ENCODE data around the gene LRRC10. TPM values are rescaled to one million over a fixed set of nuclear protein-coding genes. Genes with fewer than 3 reads are reported as not detected.

The LRRC10 gene
- total RNA-seq, 5 donors from 2014 or later (not counting 1 experiment from before 2014, with no cell fraction given), result not detected

GRCh38 chr12:69651922-69652321 is 41.2 kb upstream of the LRRC10 start:
- Histone ChIP-seq H3K27me3 (replicated peaks in 1 of 2; ENCODE audit: control insufficient read depth in 2 of 2, extremely low read depth in 1 of 2, insufficient read depth in 2 of 2, low read length in 1 of 2) (peaks cover 0 to 4% of the 10 kb centered on the region in 2 experiments), H3K4me3 (ENCODE audit: control insufficient read depth in 1 of 2, extremely low read depth in 1 of 2, low read length in 1 of 2) (no peak overlapping the region), H3K36me3 (ENCODE audit: control insufficient read depth in 2 of 2, extremely low read depth in 1 of 2, insufficient read depth in 1 of 2, low read length in 1 of 2) (no peaks in the 10 kb centered on the region), H3K9me3 (no peaks in the 10 kb centered on the region), H3K27ac (ENCODE audit: low read length) (no peak overlapping the region), H3K4me1 (ENCODE audit: control insufficient read depth in 1 of 2, extremely low read depth in 1 of 2, insufficient read depth in 2 of 2, low read length in 2 of 2) (no peaks in the 10 kb centered on the region)
- H3K27ac Mint-ChIP-seq, result no peak overlapping the region
- no peaks in the 10 kb centered on the region for H3K4me1 Mint-ChIP-seq
- DNase-seq (no peak), ATAC-seq (replicated peaks in 1 of 4) (no peak)
- no peak overlapping the region for H3K4me3 Mint-ChIP-seq
- H3K36me3 Mint-ChIP-seq, result no peaks in the 10 kb centered on the region
- ChIA-PET POLR2A (interaction anchor here in 1 of 2 donors (0.6 kb wide), 1 partner anchor 63 kb away, joined by 3 read pairs; no protein-coding TSS in a partner anchor), CTCF (interaction anchor here in 1 of 2 donors (0.6 to 0.9 kb wide), 3 partner anchors 10 to 1027 kb away, joined by 3 to 6 read pairs (median 4); no protein-coding TSS in a partner anchor)
- H3K9me3 Mint-ChIP-seq, result no peaks in the 10 kb centered on the region
- peaks cover 13 to 16% of the 10 kb centered on the region in 2 donors for H3K27me3 Mint-ChIP-seq
- no CpG with 5 or more reads among the region's 3 CpGs for WGBS (ENCODE audit: insufficient coverage)

GRCh38 chr12:69649529-69649928 is 38.8 kb upstream of the LRRC10 start:
- CTCF ChIA-PET, result interaction anchor here in 1 of 2 donors (1.4 kb wide), 1 partner anchor 10 kb away, joined by 4 read pairs; no protein-coding TSS in a partner anchor
- DNase-seq, result no peak
- Histone ChIP-seq H3K4me1 (ENCODE audit: control insufficient read depth in 1 of 2, extremely low read depth in 1 of 2, insufficient read depth in 2 of 2, low read length in 2 of 2) (no peaks in the 10 kb centered on the region), H3K27ac (ENCODE audit: low read length) (no peak overlapping the region), H3K27me3 (replicated peaks in 1 of 2; ENCODE audit: control insufficient read depth in 2 of 2, extremely low read depth in 1 of 2, insufficient read depth in 2 of 2, low read length in 1 of 2) (no peaks in the 10 kb centered on the region), H3K36me3 (ENCODE audit: control insufficient read depth in 2 of 2, extremely low read depth in 1 of 2, insufficient read depth in 1 of 2, low read length in 1 of 2) (no peaks in the 10 kb centered on the region), H3K9me3 (no peaks in the 10 kb centered on the region), H3K4me3 (ENCODE audit: control insufficient read depth in 1 of 2, extremely low read depth in 1 of 2, low read length in 1 of 2) (no peak overlapping the region)
- 75% methylated on average over 2 of the region's 4 CpGs for WGBS (ENCODE audit: insufficient coverage)
- Mint-ChIP-seq H3K4me3 (no peak overlapping the region), H3K36me3 (no peaks in the 10 kb centered on the region), H3K27me3 (peaks cover 13 to 16% of the 10 kb centered on the region in 2 donors), H3K27ac (no peak overlapping the region), H3K4me1 (no peaks in the 10 kb centered on the region), H3K9me3 (no peaks in the 10 kb centered on the region)
- POLR2A ChIA-PET, result no interaction called here
- ATAC-seq (replicated peaks in 1 of 4), result no peak

GRCh38 chr12:69648476-69648875 is 37.8 kb upstream of the LRRC10 start:
- no peaks in the 10 kb centered on the region for H3K9me3 ChIP-seq
- 80% methylated on average over 3 of the region's 3 CpGs for WGBS (ENCODE audit: insufficient coverage)
- ChIA-PET CTCF (no interaction called here), POLR2A (no interaction called here)
- H3K9me3 Mint-ChIP-seq, result no peaks in the 10 kb centered on the region
- ATAC-seq (replicated peaks in 1 of 4) (no peak), DNase-seq (no peak)
- no peaks in the 10 kb centered on the region for H3K27me3 ChIP-seq (replicated peaks in 1 of 2; ENCODE audit: control insufficient read depth in 2 of 2, extremely low read depth in 1 of 2, insufficient read depth in 2 of 2, low read length in 1 of 2)
- H3K27ac ChIP-seq (ENCODE audit: low read length), result no peak overlapping the region
- H3K4me1 ChIP-seq (ENCODE audit: control insufficient read depth in 1 of 2, extremely low read depth in 1 of 2, insufficient read depth in 2 of 2, low read length in 2 of 2), result no peaks in the 10 kb centered on the region
- no peaks in the 10 kb centered on the region for H3K36me3 ChIP-seq (ENCODE audit: control insufficient read depth in 2 of 2, extremely low read depth in 1 of 2, insufficient read depth in 1 of 2, low read length in 1 of 2)
- no peak overlapping the region for H3K4me3 Mint-ChIP-seq
- no peak overlapping the region for H3K27ac Mint-ChIP-seq
- peaks cover 13 to 16% of the 10 kb centered on the region in 2 donors for H3K27me3 Mint-ChIP-seq
- no peaks in the 10 kb centered on the region for H3K36me3 Mint-ChIP-seq
- no peak overlapping the region for H3K4me3 ChIP-seq (ENCODE audit: control insufficient read depth in 1 of 2, extremely low read depth in 1 of 2, low read length in 1 of 2)
- no peaks in the 10 kb centered on the region for H3K4me1 Mint-ChIP-seq

- no CpG with 5 or more reads among the region's 4 CpGs for WGBS (ENCODE audit: insufficient coverage)
- no peaks in the 10 kb centered on the region for H3K27me3 ChIP-seq (replicated peaks in 1 of 2; ENCODE audit: control insufficient read depth in 2 of 2, extremely low read depth in 1 of 2, insufficient read depth in 2 of 2, low read length in 1 of 2)
- ChIA-PET CTCF (no interaction called here), POLR2A (no interaction called here)
- no peak for ATAC-seq (replicated peaks in 1 of 4)
- no peaks in the 10 kb centered on the region for H3K9me3 ChIP-seq
- H3K27ac ChIP-seq (ENCODE audit: low read length), result no peak overlapping the region
- H3K9me3 Mint-ChIP-seq, result no peaks in the 10 kb centered on the region
- no peak overlapping the region for H3K4me3 Mint-ChIP-seq
- peaks cover 13 to 16% of the 10 kb centered on the region in 2 donors for H3K27me3 Mint-ChIP-seq
- H3K36me3 ChIP-seq (ENCODE audit: control insufficient read depth in 2 of 2, extremely low read depth in 1 of 2, insufficient read depth in 1 of 2, low read length in 1 of 2), result no peaks in the 10 kb centered on the region
- H3K4me3 ChIP-seq (ENCODE audit: control insufficient read depth in 1 of 2, extremely low read depth in 1 of 2, low read length in 1 of 2), result no peak overlapping the region
- H3K4me1 ChIP-seq (ENCODE audit: control insufficient read depth in 1 of 2, extremely low read depth in 1 of 2, insufficient read depth in 2 of 2, low read length in 2 of 2), result no peaks in the 10 kb centered on the region
- H3K27ac Mint-ChIP-seq, result no peak overlapping the region
- DNase-seq, result no peak
- no peaks in the 10 kb centered on the region for H3K4me1 Mint-ChIP-seq
- no peaks in the 10 kb centered on the region for H3K36me3 Mint-ChIP-seq
Observed at GRCh38 chr12:69647178-69647577, 36.5 kb upstream of the LRRC10 start.

DNA sequence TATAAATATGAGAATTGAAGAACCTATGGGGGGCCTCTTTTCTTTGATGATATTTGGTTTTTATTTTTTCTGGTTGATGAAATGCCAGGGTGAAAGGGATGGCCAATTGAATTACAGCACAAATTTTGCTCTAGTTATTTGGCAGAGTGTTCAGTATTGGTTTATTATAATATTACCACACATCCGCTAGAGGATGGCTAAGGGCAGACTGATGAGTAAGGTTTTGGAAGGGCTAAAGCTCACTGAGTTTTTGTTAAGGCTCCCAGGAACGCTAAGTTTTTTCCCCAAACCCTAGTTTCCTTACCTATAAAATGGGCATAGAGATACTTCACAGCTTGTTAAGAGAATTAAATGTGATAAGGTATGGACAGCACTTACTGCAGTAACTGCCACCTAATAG is 34.3 kb upstream of the LRRC10 start:
- CTCF ChIA-PET, result interaction anchor here (0.5 to 1.0 kb wide), 2 partner anchors 490 to 504 kb away, joined by 3 read pairs; no protein-coding TSS in a partner anchor
- Histone ChIP-seq H3K4me1 (ENCODE audit: control insufficient read depth in 1 of 2, extremely low read depth in 1 of 2, insufficient read depth in 2 of 2, low read length in 2 of 2) (no peaks in the 10 kb centered on the region), H3K4me3 (ENCODE audit: control insufficient read depth in 1 of 2, extremely low read depth in 1 of 2, low read length in 1 of 2) (no peak overlapping the region), H3K27ac (ENCODE audit: low read length) (no peak overlapping the region), H3K9me3 (no peaks in the 10 kb centered on the region), H3K36me3 (ENCODE audit: control insufficient read depth in 2 of 2, extremely low read depth in 1 of 2, insufficient read depth in 1 of 2, low read length in 1 of 2) (no peaks in the 10 kb centered on the region), H3K27me3 (replicated peaks in 1 of 2; ENCODE audit: control insufficient read depth in 2 of 2, extremely low read depth in 1 of 2, insufficient read depth in 2 of 2, low read length in 1 of 2) (peaks cover 0 to 3% of the 10 kb centered on the region in 2 experiments)
- Mint-ChIP-seq H3K9me3 (no peaks in the 10 kb centered on the region), H3K36me3 (no peaks in the 10 kb centered on the region), H3K4me3 (no peak overlapping the region), H3K27ac (no peak overlapping the region), H3K4me1 (no peaks in the 10 kb centered on the region), H3K27me3 (peaks cover 10% of the 10 kb centered on the region in 2 donors)
- no peak for ATAC-seq (replicated peaks in 1 of 4)
- POLR2A ChIA-PET, result no interaction called here
- WGBS (ENCODE audit: insufficient coverage), result no CpG with 5 or more reads among the region's 2 CpGs
- no peak for DNase-seq

GRCh38 chr12:69644511-69644910 is 33.8 kb upstream of the LRRC10 start:
- Mint-ChIP-seq H3K4me3 (no peak overlapping the region), H3K27ac (no peak overlapping the region), H3K36me3 (no peaks in the 10 kb centered on the region), H3K9me3 (no peaks in the 10 kb centered on the region), H3K4me1 (peaks cover 0 to under 1% (median under 1%) of the 10 kb centered on the region in 3 donors), H3K27me3 (peaks cover 9 to 10% of the 10 kb centered on the region in 2 donors)
- H3K9me3 ChIP-seq, result no peaks in the 10 kb centered on the region
- no peak overlapping the region for H3K27ac ChIP-seq (ENCODE audit: low read length)
- H3K27me3 ChIP-seq (replicated peaks in 1 of 2; ENCODE audit: control insufficient read depth in 2 of 2, extremely low read depth in 1 of 2, insufficient read depth in 2 of 2, low read length in 1 of 2), result peaks cover 0 to 3% of the 10 kb centered on the region in 2 experiments
- H3K4me1 ChIP-seq (ENCODE audit: control insufficient read depth in 1 of 2, extremely low read depth in 1 of 2, insufficient read depth in 2 of 2, low read length in 2 of 2), result no peaks in the 10 kb centered on the region
- ATAC-seq (replicated peaks in 1 of 4) (no peak), DNase-seq (no peak)
- CTCF ChIA-PET, result interaction anchor here (0.6 to 1.0 kb wide), 2 partner anchors 8 to 490 kb away, joined by 3 read pairs; no protein-coding TSS in a partner anchor
- H3K4me3 ChIP-seq (ENCODE audit: control insufficient read depth in 1 of 2, extremely low read depth in 1 of 2, low read length in 1 of 2), result no peak overlapping the region
- POLR2A ChIA-PET, result no interaction called here
- H3K36me3 ChIP-seq (ENCODE audit: control insufficient read depth in 2 of 2, extremely low read depth in 1 of 2, insufficient read depth in 1 of 2, low read length in 1 of 2), result no peaks in the 10 kb centered on the region

DNA sequence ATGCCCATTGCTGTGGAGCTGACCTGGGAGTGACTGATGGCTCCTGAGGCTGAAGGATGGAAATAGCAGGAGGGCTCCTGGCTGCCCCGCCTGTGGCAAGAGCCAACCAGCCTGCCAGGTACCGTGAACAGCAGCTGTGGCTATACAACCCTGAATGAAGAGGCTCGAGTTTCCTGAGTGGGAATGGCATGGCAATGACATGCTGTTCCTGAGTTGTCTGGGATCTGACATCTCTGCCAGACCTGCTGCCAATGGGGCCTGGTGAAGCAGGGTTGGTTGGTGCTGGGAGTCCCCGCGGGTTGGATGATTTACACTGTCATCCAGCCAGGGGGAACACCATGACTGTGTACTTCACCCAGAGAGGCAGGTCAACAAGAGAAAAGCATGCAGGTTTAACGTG is 31.8 kb upstream of the LRRC10 start:
- H3K4me3 ChIP-seq (ENCODE audit: control insufficient read depth in 1 of 2, extremely low read depth in 1 of 2, low read length in 1 of 2), result no peak overlapping the region
- Mint-ChIP-seq H3K27me3 (peaks cover 3 to 6% of the 10 kb centered on the region in 2 donors), H3K9me3 (no peaks in the 10 kb centered on the region), H3K27ac (no peak overlapping the region), H3K36me3 (no peaks in the 10 kb centered on the region), H3K4me3 (no peak overlapping the region), H3K4me1 (peaks cover 0 to 2% (median 2%) of the 10 kb centered on the region in 3 donors)
- ATAC-seq (replicated peaks in 1 of 4) (no peak), DNase-seq (no peak)
- ChIA-PET POLR2A (no interaction called here), CTCF (no interaction called here)
- no peak overlapping the region for H3K27ac ChIP-seq (ENCODE audit: low read length)
- peaks cover 0 to 3% of the 10 kb centered on the region in 2 experiments for H3K27me3 ChIP-seq (replicated peaks in 1 of 2; ENCODE audit: control insufficient read depth in 2 of 2, extremely low read depth in 1 of 2, insufficient read depth in 2 of 2, low read length in 1 of 2)
- H3K9me3 ChIP-seq, result no peaks in the 10 kb centered on the region
- 88% methylated on average over 4 of the region's 6 CpGs for WGBS (ENCODE audit: insufficient coverage)
- no peaks in the 10 kb centered on the region for H3K36me3 ChIP-seq (ENCODE audit: control insufficient read depth in 2 of 2, extremely low read depth in 1 of 2, insufficient read depth in 1 of 2, low read length in 1 of 2)
- H3K4me1 ChIP-seq (ENCODE audit: control insufficient read depth in 1 of 2, extremely low read depth in 1 of 2, insufficient read depth in 2 of 2, low read length in 2 of 2), result no peaks in the 10 kb centered on the region

Measured in T-cell (primary cell).